GM12892 (cell line): ENCODE measurements around the gene CHKB.
"Not testable (repeated sequence)": the region's sequence is repeated elsewhere in the genome, so short reads cannot be mapped to it uniquely, and the experiment has no call there.

Experiments
- DNase-seq: peaks from one replicate; pipeline ENCODE4 v3.0.0; 2011; ENCODE audit not compliant: insufficient read length
- FAIRE-seq: peaks from 2 replicates; lab custom pipeline; 2011; peaks lifted over from hg19 to GRCh38; lab: Jason Lieb, UNC
- POLR2A ChIP-seq: IDR thresholded peaks from 2 replicates; pipeline ENCODE4 v1.6.1; 2011; ENCODE audit warnings: low read depth, low read length, control low read depth
- POLR2AphosphoS5 ChIP-seq: IDR thresholded peaks from 2 replicates; pipeline ENCODE4 v1.6.1; 2011; ENCODE audit warnings: low read depth, low read length, control low read depth
- TAF1 ChIP-seq: IDR thresholded peaks from 2 replicates; pipeline ENCODE4 v1.6.1; 2011; ENCODE audit warnings: low read depth, mild to moderate bottlenecking, control low read depth, low read length, borderline replicate concordance

Gene CHKB

GRCh38 chr22:50548040-50548920 is 34.4 kb downstream of the CHKB start:
- no peak for TF ChIP-seq POLR2AphosphoS5
- no peak for TF ChIP-seq TAF1
- TF ChIP-seq POLR2A: no peak; the same call in 1 of the 2 replicates
- peak; percentile 77 for DNase-seq
- FAIRE-seq: peak; percentile 64

DNA sequence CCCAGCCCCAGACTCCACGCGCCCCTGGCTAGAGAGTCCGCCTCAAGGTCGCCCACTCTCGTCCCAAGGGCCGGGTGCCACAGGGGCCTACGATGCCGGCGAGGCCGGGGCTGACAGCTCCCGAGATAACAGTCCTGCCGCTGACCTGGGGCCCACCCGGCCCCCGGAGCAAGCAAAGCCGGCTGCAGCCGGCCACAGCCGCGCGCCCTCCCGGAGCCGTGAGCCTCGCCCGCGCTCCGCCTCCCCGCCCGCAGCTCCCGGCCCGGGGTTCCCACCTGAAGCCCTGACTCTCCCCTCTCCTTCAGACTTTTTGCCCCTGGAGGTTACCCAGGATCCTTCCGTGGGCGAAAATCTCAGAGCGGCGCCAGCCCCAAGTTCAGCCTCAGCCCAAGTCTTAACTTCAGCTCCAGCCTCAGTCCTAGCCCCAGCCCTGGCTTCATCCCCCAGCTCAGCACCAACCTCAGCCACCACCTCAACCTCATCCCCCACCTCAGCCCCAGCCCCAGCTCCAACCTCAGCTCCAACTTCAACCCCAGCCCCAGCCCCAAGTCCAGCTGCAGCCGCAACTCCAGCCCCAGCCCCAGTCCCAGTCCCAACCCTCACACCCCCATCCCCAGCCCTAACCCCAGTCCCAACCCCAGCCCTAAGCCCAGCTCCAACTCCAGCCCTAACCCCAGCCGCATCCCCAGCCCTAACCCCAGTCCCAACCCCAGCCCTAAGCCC is 35.2 kb downstream of the CHKB start:
- no peak for DNase-seq

DNA sequence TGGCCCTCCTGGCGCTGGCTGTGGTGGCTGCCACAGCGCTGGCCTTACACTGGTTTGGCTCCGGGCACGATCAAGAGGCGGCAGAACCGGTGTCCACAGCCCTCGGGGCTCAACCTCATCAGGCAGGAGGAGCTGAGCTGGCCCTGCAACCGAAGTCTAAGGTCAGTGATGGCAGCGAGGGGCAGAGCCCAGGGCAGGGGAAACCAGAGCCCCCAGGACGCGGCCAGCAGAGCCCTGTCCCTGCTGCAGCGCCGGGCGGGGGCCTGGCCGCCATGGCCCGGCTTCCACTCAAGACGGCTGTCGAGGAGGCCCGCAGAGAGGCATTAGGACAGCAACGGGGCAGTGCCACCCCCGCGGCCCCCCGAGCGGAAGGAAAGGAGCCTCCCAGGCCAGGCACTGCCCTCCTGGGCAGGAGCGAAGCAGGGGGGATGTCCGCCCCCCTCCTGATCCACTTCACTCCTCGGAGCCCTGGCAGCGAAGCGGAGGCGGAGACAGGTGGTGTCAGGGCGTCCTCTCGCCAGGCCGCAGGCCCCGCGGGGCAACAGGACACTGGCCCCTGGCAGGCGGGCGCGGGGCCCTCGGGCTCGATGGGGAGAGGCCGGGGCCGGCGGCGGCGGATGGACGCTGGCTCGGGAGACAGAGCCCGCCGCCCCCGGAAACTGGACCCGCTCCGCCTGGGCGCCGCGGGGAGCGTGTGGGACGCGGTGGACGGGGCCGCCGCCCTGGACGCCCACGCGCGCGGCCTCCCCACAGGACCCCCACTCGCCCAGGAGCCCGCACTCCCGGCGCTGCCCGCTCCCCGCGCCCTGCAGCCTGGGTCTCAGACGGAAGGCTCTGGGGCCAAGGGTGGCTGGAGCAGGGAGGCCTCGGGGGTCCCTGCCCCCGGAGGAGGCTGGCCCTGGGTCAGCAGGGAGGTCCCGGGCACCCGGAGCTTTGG is 36.1 kb downstream of the CHKB start:
- TF ChIP-seq POLR2AphosphoS5 (no peak), POLR2A (no peak), TAF1 (no peak)
- FAIRE-seq (no peak), DNase-seq (no peak)

More for the DNA sequence above, 35.2 kb downstream of the CHKB start:
- FAIRE-seq: no peak
- no peak for TF ChIP-seq POLR2A
- no peak for TF ChIP-seq TAF1
- TF ChIP-seq POLR2AphosphoS5: no peak

GRCh38 chr22:50545522-50546325 is 36.9 kb downstream of the CHKB start, which contains the start of gene KLHDC7B:
KLHDC7B (plus strand) TSS chr22:50545899; CDS start chr22:50546244, 345 bp downstream.
- DNase-seq: no peak
- no peak for FAIRE-seq
- no peak for TF ChIP-seq POLR2A
- no peak for TF ChIP-seq TAF1
- TF ChIP-seq POLR2AphosphoS5: no peak

- TF ChIP-seq POLR2AphosphoS5 (no peak), POLR2A (no peak), TAF1 (no peak)
- DNase-seq: no peak
- FAIRE-seq: peak; percentile 27
Measured at GRCh38 chr22:50544746-50545253, 37.8 kb downstream of the CHKB start.

GRCh38 chr22:50544078-50544745 is 38.4 kb downstream of the CHKB start:
- DNase-seq (peak; percentile 78), FAIRE-seq (peak; percentile 95)
- no peak for TF ChIP-seq TAF1
- 0 out of 2 replicates have a peak, but pooled peaks have one; percentile 14 for TF ChIP-seq POLR2A
- TF ChIP-seq POLR2AphosphoS5: no peak

GRCh38 chr22:50542416-50542927 is 40.2 kb downstream of the CHKB start:
- TF ChIP-seq POLR2A (peak; percentile 71; the same call in 1 of the 2 replicates), TAF1 (no peak), POLR2AphosphoS5 (peak; percentile 80)
- peak; percentile 96 for FAIRE-seq
- peak; percentile 63 for DNase-seq

- FAIRE-seq: peak; percentile 88
- TF ChIP-seq TAF1: 0 out of 2 replicates have a peak, but pooled peaks have one; percentile 37
- DNase-seq: not testable (repeated sequence)
Measured at GRCh38 chr22:50541667-50542026, 41.0 kb downstream of the CHKB start.

DNA sequence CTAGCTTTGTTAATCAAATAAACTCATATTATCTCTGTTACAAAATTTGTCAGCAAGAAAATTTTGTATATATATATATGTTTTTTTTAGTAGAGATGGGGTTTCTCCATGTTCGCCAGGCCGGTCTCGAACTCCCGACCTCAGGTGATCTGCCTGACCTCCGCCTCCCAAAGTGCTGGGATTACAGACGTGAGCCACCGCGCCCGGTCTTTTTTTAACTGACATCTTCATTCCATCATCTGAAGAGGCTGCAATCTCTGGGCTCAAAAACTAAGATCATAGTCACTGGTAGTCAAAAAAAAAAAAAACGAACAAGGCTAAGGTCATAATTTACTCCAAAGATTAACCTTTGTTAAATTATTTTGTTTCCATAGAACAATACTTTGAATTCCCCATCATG is 42.3 kb downstream of the CHKB start:
- TF ChIP-seq POLR2A (no peak), TAF1 (no peak), POLR2AphosphoS5 (no peak)
- no peak for FAIRE-seq
- DNase-seq: no peak
